Measurements from ENCODE around the gene CFAP100. TPM values are rescaled to one million over a fixed set of nuclear protein-coding genes. Genes with fewer than 3 reads are reported as not detected.
A peak's percentile ranks its signal among the peaks of the same experiment; 100 is the strongest.

CFAP100 gene
- total and polyA plus RNA-seq, 9 donors, result 0.20 to 1.2 (median 0.38) TPM; not detected in 3

- no peak overlapping the region for H3K27ac ChIP-seq (ENCODE audit: low read length)
- no peaks in the 10 kb centered on the region for H3K36me3 ChIP-seq (ENCODE audit: control insufficient read depth, insufficient read depth, low read length)
- 74% methylated on average over 8 of the region's 13 CpGs for WGBS (ENCODE audit: insufficient coverage)
- peaks cover 2% of the 10 kb centered on the region for H3K9me3 ChIP-seq (replicated peaks; ENCODE audit: control insufficient read depth, low read depth, low read length)
- no peaks in the 10 kb centered on the region for H3K4me1 ChIP-seq (ENCODE audit: control insufficient read depth, insufficient read depth, low read length)
- no peak overlapping the region for H3K4me3 ChIP-seq (ENCODE audit: low read length)
- H3K27me3 ChIP-seq (ENCODE audit: control insufficient read depth, insufficient read depth, low read length), result peaks cover 3% of the 10 kb centered on the region
- no peak for DNase-seq
Observed at GRCh38 chr3:126375835-126376331, 18.8 kb upstream of the CFAP100 start.

- Histone ChIP-seq H3K27me3 (ENCODE audit: control insufficient read depth, insufficient read depth, low read length) (peaks cover 3% of the 10 kb centered on the region), H3K27ac (ENCODE audit: low read length) (no peak overlapping the region), H3K9me3 (replicated peaks; ENCODE audit: control insufficient read depth, low read depth, low read length) (peaks cover 2% of the 10 kb centered on the region), H3K4me1 (ENCODE audit: control insufficient read depth, insufficient read depth, low read length) (no peaks in the 10 kb centered on the region), H3K4me3 (ENCODE audit: low read length) (no peak overlapping the region), H3K36me3 (ENCODE audit: control insufficient read depth, insufficient read depth, low read length) (no peaks in the 10 kb centered on the region)
- DNase-seq, result no peak
- 6% methylated on average over 3 of the region's 3 CpGs for WGBS (ENCODE audit: insufficient coverage)
Observed at GRCh38 chr3:126376444-126376843, 18.3 kb upstream of the CFAP100 start.

GRCh38 chr3:126377211-126377610 is 17.5 kb upstream of the CFAP100 start:
- no peak overlapping the region for H3K27ac ChIP-seq (ENCODE audit: low read length)
- DNase-seq, result no peak
- 92% methylated on average over 3 of the region's 3 CpGs for WGBS (ENCODE audit: insufficient coverage)

DNA sequence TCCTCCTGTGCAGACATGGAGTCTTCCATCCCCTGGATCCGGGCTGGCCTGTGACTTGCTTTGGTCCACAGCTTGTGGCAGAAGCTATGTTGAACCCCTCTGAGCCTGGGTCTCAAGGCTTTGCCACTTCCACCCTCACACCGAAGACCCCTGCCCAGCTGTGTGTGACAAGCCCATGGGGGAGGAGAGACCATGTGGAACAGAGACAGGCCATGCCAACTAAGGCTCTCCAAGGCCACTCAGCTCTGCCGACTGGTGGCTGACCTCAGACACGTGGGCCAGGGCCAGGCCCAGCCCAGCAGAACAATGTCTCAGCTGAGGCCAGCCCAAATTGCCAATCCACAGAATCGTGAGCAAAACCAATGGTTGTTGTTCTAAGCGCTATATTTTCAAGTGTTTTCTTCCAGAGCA is 16.4 kb upstream of the CFAP100 start:
- H3K9me3 ChIP-seq (replicated peaks; ENCODE audit: control insufficient read depth, low read depth, low read length), result peaks cover 2% of the 10 kb centered on the region
- 81% methylated on average over 6 of the region's 6 CpGs for WGBS (ENCODE audit: insufficient coverage)
- peaks cover 5% of the 10 kb centered on the region for H3K27me3 ChIP-seq (ENCODE audit: control insufficient read depth, insufficient read depth, low read length)
- no peak overlapping the region for H3K27ac ChIP-seq (ENCODE audit: low read length)
- no peaks in the 10 kb centered on the region for H3K4me1 ChIP-seq (ENCODE audit: control insufficient read depth, insufficient read depth, low read length)
- no peaks in the 10 kb centered on the region for H3K36me3 ChIP-seq (ENCODE audit: control insufficient read depth, insufficient read depth, low read length)
- H3K4me3 ChIP-seq (ENCODE audit: low read length), result no peak overlapping the region
- no peak for DNase-seq

More at GRCh38 chr3:126377211-126377610, 17.5 kb upstream of the CFAP100 start:
- Histone ChIP-seq H3K27me3 (ENCODE audit: control insufficient read depth, insufficient read depth, low read length) (peaks cover 5% of the 10 kb centered on the region), H3K4me3 (ENCODE audit: low read length) (no peak overlapping the region), H3K36me3 (ENCODE audit: control insufficient read depth, insufficient read depth, low read length) (no peaks in the 10 kb centered on the region), H3K9me3 (replicated peaks; ENCODE audit: control insufficient read depth, low read depth, low read length) (peaks cover 2% of the 10 kb centered on the region), H3K4me1 (ENCODE audit: control insufficient read depth, insufficient read depth, low read length) (no peaks in the 10 kb centered on the region)

- peaks cover 5% of the 10 kb centered on the region for H3K27me3 ChIP-seq (ENCODE audit: control insufficient read depth, insufficient read depth, low read length)
- DNase-seq, result no peak
- WGBS (ENCODE audit: insufficient coverage), result 75% methylated on average over 16 of the region's 17 CpGs
- H3K27ac ChIP-seq (ENCODE audit: low read length), result no peak overlapping the region
- no peaks in the 10 kb centered on the region for H3K4me1 ChIP-seq (ENCODE audit: control insufficient read depth, insufficient read depth, low read length)
- H3K36me3 ChIP-seq (ENCODE audit: control insufficient read depth, insufficient read depth, low read length), result no peaks in the 10 kb centered on the region
- H3K9me3 ChIP-seq (replicated peaks; ENCODE audit: control insufficient read depth, low read depth, low read length), result peaks cover 2% of the 10 kb centered on the region
- H3K4me3 ChIP-seq (ENCODE audit: low read length), result no peak overlapping the region
Observed at GRCh38 chr3:126380011-126380768, 14.5 kb upstream of the CFAP100 start.

DNA sequence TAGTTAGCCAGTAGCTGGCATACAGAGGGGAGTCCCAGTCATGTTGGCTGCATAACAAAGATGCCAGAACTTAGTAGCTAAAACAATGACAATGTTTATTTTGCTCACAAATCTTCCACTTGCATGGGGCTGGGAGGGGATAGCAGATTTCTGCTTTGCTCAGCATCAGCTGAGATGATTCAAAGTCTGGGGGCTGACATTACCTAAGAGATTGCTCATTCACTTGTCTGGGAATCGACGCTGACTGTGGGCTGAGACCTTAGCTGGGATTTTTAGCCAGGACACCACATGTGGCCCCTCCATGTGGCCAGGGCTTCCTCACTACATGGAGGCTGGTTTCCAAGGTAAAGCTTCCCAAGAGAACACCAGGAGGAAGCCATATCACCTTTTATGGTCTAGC is 12.7 kb upstream of the CFAP100 start:
- H3K4me1 ChIP-seq (ENCODE audit: control insufficient read depth, insufficient read depth, low read length), result no peaks in the 10 kb centered on the region
- no peaks in the 10 kb centered on the region for H3K36me3 ChIP-seq (ENCODE audit: control insufficient read depth, insufficient read depth, low read length)
- whole genome bisulfite sequencing (ENCODE audit: insufficient coverage), result 50% methylated on average over 2 of the region's 2 CpGs
- no peak overlapping the region for H3K27ac ChIP-seq (ENCODE audit: low read length)
- H3K9me3 ChIP-seq (replicated peaks; ENCODE audit: control insufficient read depth, low read depth, low read length), result peaks cover 2% of the 10 kb centered on the region
- no peak overlapping the region for H3K4me3 ChIP-seq (ENCODE audit: low read length)
- peaks cover 5% of the 10 kb centered on the region for H3K27me3 ChIP-seq (ENCODE audit: control insufficient read depth, insufficient read depth, low read length)
- no peak for DNase-seq

- H3K27ac ChIP-seq (ENCODE audit: low read length), result no peak overlapping the region
- H3K36me3 ChIP-seq (ENCODE audit: control insufficient read depth, insufficient read depth, low read length), result no peaks in the 10 kb centered on the region
- under 1% methylated on average over 58 of the region's 58 CpGs for WGBS (ENCODE audit: insufficient coverage)
- peak overlapping the region; percentile 51 for H3K4me3 ChIP-seq (ENCODE audit: low read length)
- peaks cover 35% of the 10 kb centered on the region for H3K27me3 ChIP-seq (ENCODE audit: control insufficient read depth, insufficient read depth, low read length)
- peak; percentile 88 for DNase-seq
- H3K9me3 ChIP-seq (replicated peaks; ENCODE audit: control insufficient read depth, low read depth, low read length), result no peaks in the 10 kb centered on the region
- peaks cover 7% of the 10 kb centered on the region for H3K4me1 ChIP-seq (ENCODE audit: control insufficient read depth, insufficient read depth, low read length)
Observed at GRCh38 chr3:126389112-126389793, 5.5 kb upstream of the CFAP100 start.

- H3K27me3 ChIP-seq (ENCODE audit: control insufficient read depth, insufficient read depth, low read length), result peaks cover 40% of the 10 kb centered on the region
- WGBS (ENCODE audit: insufficient coverage), result 54% methylated on average over 10 of the region's 17 CpGs
- no peak overlapping the region for H3K4me3 ChIP-seq (ENCODE audit: low read length)
- no peak for DNase-seq
- peaks cover 12% of the 10 kb centered on the region for H3K4me1 ChIP-seq (ENCODE audit: control insufficient read depth, insufficient read depth, low read length)
- H3K27ac ChIP-seq (ENCODE audit: low read length), result no peak overlapping the region
- no peaks in the 10 kb centered on the region for H3K36me3 ChIP-seq (ENCODE audit: control insufficient read depth, insufficient read depth, low read length)
- H3K9me3 ChIP-seq (replicated peaks; ENCODE audit: control insufficient read depth, low read depth, low read length), result no peaks in the 10 kb centered on the region
Observed at GRCh38 chr3:126389794-126390146, 4.9 kb upstream of the CFAP100 start.

- Histone ChIP-seq H3K27me3 (ENCODE audit: control insufficient read depth, insufficient read depth, low read length) (peaks cover 44% of the 10 kb centered on the region), H3K36me3 (ENCODE audit: control insufficient read depth, insufficient read depth, low read length) (no peaks in the 10 kb centered on the region), H3K9me3 (replicated peaks; ENCODE audit: control insufficient read depth, low read depth, low read length) (no peaks in the 10 kb centered on the region), H3K4me3 (ENCODE audit: low read length) (no peak overlapping the region), H3K27ac (ENCODE audit: low read length) (no peak overlapping the region), H3K4me1 (ENCODE audit: control insufficient read depth, insufficient read depth, low read length) (peaks cover 15% of the 10 kb centered on the region)
- WGBS (ENCODE audit: insufficient coverage), result 90% methylated on average over 4 of the region's 15 CpGs
- DNase-seq, result no peak
Observed at GRCh38 chr3:126390201-126390600, 4.5 kb upstream of the CFAP100 start.

GRCh38 chr3:126390751-126391150 is 4.0 kb upstream of the CFAP100 start:
- peaks cover 15% of the 10 kb centered on the region for H3K4me1 ChIP-seq (ENCODE audit: control insufficient read depth, insufficient read depth, low read length)
- H3K4me3 ChIP-seq (ENCODE audit: low read length), result no peak overlapping the region
- no peaks in the 10 kb centered on the region for H3K9me3 ChIP-seq (replicated peaks; ENCODE audit: control insufficient read depth, low read depth, low read length)
- H3K27ac ChIP-seq (ENCODE audit: low read length), result no peak overlapping the region
- DNase-seq, result no peak
- 82% methylated on average over 4 of the region's 4 CpGs for WGBS (ENCODE audit: insufficient coverage)
- H3K36me3 ChIP-seq (ENCODE audit: control insufficient read depth, insufficient read depth, low read length), result no peaks in the 10 kb centered on the region
- H3K27me3 ChIP-seq (ENCODE audit: control insufficient read depth, insufficient read depth, low read length), result peaks cover 49% of the 10 kb centered on the region

All from muscle of leg (tissue), 11 donors.